Stimulated activated naive CD4-positive, alpha-beta T cell treated with Interleukin-2 at 50 U/mL for 16 hours (primary cell): Measurements from ENCODE around the gene GCSAM.
A peak's percentile ranks its signal among the peaks of the same experiment; 100 is the strongest.

Experiments used
- DNase-seq: peaks from one replicate; lab custom pipeline; 2025; lab: John Stamatoyannopoulos, UW

Gene GCSAM

DNA sequence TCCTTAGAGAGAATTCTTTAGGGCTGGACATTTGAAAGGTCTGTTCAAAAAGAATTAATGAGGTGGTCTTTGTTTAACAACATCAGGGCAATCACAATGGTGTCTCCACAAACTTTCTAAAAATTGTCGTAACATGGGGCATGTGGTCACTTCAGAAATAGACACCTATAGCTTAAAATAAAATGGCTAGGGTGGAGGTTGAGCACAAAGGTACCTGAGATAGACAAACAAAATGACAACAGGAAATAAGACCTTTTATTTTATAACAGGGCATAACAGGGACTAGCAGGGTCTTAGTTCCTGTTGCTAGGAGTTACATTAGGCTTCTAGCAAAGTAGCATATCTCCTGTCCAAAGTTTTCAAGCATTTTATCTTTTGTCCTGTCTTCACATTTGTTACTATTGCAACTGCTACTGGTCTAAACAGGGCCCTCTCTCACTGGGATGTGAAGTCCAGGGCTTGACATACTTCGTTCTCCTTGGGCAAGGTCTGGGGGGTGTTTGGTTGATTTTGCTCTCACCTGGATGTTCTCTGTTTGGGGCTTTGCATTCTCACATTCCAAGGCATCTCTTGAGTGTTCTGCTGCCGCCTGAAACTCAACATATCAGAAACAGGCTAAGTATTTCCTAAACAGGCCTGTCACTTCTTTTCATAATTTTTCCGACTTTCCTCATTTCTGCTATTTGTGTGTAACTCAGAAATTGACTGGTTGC lies 3.0 kb downstream of the GCSAM start:
- no peak for DNase-seq

GRCh38 chr3:112128843-112129727 lies 4.0 kb downstream of the GCSAM start:
- peak; percentile 43 for DNase-seq

GRCh38 chr3:112127522-112128494 lies 5.2 kb downstream of the GCSAM start:
- DNase-seq, result no peak

DNA sequence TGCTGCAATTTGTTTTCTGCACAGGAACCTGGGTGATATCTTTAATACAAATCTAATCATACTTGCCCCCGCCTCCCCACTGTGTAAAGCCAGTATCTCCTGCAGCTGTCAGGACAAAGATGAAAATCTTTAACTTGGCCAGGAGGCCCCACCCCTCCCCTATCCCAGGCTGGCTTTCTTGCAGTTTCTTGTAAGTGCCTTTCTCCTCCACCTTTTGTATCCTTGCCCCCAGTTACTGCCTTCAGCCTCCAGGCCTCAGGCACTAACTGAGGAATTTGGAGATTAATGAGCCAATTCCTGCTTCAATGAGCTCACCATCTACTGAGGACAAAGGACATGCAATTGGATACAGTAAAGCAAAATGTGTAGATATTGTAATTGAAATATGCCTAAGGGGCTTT lies 6.5 kb downstream of the GCSAM start:
- DNase-seq, result no peak

GRCh38 chr3:112124907-112125607 lies 8.0 kb downstream of the GCSAM start:
- no peak for DNase-seq

- no peak for DNase-seq
Observed at GRCh38 chr3:112123548-112123947, 9.5 kb downstream of the GCSAM start.

- DNase-seq, result no peak
Observed at GRCh38 chr3:112122870-112123269, 10.2 kb downstream of the GCSAM start.

GRCh38 chr3:112121577-112122547 lies 11.2 kb downstream of the GCSAM start:
- DNase-seq, result no peak

DNA sequence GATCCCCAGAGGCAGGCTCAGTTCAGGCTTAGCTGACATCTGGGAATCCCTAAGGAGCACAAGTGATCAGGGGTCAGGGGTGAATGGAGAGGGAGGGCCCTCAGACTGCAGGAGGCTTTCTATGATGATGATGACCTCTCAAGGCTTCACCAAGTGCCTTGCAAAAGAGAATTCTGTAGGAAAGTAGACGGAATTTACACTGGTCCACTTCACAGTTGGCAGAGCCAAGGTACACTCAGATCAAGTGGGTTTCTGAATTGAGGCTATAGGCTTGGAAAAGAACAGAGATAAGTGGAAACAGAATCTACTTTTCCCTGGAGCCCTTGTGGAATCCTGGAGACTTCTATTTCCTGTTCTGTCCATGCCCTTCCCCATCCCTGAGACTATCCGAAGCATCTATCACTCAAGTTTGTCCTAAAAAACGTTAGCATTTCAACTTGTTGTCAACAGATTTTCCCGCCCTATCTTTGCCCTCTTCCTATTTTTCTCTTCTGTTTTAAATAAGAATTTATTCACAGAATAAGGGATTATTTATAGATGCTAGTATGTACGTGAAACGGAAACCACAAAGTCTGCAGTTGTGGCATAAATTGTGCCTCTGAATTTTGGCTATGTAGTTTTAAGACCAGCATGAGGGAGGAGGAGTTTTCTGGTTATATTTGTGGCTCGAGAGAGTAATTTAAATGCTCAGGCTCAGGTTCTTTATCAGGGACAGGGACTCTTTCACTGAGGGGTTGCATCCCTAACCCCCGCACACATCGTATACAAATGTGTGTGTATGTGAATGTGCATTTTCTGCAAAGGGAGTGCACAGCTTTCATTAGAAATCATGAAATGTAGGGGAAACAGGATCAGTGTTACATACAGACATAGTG lies 12.8 kb downstream of the GCSAM start:
- DNase-seq, result no peak

GRCh38 chr3:112117841-112118571 lies 15.0 kb downstream of the GCSAM start:
- DNase-seq, result no peak

DNA sequence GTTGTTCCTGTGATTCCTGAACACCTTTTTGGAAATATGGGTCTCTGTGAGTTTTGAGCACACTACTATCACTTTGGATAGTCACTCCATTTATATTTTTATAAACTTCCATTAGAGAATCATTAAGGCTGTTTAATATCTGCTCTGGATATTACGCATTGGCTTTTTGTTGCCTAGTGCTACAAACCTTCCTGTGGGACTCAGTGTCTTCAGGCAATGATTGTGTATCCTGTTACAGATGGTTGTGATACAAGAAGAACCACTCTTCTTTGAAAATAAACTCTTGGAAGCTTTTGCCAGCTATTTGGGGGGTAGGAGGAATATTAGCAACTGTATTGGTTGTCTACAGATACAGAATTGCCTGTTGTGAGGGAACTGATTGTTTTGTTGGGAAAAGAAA lies 15.6 kb downstream of the GCSAM start:
- no peak for DNase-seq

GRCh38 chr3:112116748-112117186 lies 16.3 kb downstream of the GCSAM start:
- no peak for DNase-seq

DNA sequence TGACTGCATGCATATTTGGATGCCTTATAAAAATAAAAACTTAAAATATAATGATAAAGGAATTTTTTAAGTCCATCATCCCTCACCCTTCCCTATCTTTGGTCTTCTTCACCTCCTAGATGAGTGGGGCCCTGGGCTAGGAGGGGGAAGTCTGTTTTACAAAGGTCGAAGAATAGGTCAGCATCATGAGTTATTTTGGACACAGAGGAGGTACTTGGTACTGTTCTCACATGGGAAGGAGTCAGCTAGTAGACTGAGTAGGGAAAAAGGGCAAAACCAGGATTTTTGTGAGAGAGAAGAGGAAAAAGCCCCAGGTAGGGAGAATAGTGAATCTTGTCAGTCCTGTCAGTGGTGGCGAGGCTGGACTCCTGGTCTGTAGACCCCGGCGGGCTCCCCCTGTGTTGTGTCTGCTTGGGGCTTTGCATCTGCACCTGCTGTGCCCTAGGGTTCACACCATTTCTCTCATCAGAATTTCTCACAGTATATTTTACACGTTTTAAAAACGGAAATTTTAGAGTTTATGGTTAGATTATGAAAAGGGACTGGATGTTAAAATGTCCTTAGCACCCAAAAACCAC lies 17.2 kb downstream of the GCSAM start:
- DNase-seq, result no peak

DNA sequence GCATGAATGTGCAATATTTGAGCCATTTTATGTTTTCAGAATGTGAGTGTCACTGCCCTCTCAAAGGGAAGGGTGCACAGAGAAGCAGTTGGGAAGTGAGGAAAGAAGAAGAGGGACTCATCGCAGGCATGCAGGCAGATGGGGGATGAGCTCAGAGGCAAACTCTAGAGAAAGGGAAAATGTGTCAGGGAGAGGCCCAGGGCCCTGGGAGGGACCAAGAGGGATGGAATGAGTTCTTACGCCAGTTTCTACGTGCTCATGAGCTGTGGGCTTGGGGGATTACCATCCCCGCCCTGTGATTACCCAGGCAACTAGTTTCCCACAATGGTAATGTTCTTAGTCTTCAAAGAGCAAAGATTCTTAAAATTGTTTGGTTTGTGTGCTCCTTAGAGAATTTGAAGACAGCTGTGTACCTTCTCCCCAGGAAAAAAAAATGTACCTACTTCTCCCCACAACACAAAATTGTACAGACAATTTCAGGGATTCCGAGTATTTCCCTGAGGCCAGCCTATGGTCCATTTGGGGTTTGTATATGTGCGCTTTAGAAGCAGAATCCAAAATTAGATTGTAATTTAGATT lies 17.8 kb downstream of the GCSAM start:
- DNase-seq, result no peak

DNA sequence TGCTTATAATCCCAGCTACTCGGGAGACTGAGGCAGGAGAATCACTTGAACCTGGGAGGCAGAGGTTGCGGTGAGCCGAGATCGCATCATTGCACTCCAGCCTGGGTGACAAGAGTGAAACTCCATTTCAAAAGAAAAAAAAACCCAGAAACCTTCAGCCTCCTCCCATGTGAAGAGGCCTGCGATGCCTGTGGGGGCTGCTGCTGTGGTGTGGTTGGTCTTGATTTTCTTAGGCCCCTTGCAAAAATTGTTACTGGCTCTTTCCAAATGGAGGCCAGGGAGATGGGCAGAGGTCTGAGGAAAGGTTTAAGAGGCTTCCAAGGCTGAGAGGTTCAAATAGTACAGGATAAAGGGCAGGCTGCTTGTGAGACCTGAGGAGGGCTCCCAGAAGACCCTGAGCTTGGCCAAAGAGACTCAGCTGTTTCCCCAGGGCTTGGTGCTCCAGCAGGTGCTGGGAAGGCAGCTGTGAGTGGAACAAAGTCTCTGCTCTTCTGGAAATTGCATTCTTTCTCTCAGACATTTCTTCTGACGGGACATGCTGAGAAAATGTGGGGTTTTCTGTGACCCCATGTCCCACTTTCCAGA lies 18.4 kb downstream of the GCSAM start:
- no peak for DNase-seq

GRCh38 chr3:112111785-112112402 lies 21.2 kb downstream of the GCSAM start:
- DNase-seq, result peak; percentile 45

DNA sequence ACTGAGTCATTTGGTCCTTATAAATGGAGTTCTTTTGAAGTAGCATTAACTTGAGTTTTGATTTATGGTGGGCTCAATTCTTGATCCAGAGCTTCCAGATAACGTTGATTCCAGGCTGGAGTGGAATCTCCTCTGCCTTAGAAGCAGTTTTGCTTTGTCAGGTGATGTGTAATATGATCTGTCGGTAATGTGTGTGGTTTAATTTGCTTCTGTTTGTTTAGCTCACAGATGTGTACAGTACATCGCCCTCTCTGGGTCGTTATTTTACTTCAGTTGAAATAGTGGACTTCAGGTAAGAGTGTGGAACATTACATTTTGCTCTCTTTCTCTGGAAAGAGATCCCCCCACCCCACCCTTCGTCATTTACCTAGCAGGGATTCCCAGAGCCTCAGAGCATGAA lies 23.7 kb downstream of the GCSAM start:
- DNase-seq, result no peak
